Measurements from ENCODE around the gene TCTA.

The TCTA gene

DNA sequence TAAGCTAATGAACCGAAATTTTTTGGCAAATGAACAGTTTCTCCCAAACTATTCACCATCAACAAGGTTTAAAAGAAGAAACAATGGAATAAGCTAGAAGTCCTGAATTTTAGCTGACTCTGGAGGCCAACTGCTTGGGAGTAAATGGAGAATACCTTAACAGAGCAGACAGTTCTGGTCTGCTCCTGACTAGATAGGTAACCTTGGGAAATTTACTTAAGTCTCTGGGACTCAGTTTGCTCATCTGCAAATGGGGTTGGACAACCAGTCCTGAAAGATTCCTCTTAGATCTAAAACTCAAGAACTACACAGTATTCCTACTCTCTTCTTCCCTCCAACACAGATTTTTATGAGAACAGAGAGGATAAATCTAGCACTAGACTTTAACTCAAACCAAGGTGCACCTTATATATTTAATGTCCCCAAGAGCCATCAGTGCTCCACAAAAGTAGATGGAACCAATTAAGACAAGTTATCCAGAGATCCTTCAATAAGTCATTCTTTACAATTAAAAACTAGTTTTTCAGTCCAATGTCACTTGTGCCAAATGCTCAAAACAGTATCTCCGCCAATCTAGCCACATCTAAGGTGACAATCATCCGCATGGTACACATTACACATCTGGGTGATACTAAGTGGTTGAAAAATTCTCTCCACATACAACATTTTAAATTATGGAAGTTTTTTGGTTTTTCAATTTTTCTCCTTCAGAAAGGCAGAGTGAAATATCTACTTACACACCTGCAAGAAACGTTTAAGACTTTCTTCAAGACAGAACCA is 2.0 kb upstream of the TCTA start:
- FAIRE-seq (no peak), DNase-seq (ENCODE audit: extremely low spot score, insufficient read length, low read depth) (no peak)

GRCh38 chr3:49410846-49411534 is 1.2 kb upstream of the TCTA start:
- FAIRE-seq, result no peak
- DNase-seq (ENCODE audit: extremely low spot score, insufficient read length, low read depth), result no peak

DNA sequence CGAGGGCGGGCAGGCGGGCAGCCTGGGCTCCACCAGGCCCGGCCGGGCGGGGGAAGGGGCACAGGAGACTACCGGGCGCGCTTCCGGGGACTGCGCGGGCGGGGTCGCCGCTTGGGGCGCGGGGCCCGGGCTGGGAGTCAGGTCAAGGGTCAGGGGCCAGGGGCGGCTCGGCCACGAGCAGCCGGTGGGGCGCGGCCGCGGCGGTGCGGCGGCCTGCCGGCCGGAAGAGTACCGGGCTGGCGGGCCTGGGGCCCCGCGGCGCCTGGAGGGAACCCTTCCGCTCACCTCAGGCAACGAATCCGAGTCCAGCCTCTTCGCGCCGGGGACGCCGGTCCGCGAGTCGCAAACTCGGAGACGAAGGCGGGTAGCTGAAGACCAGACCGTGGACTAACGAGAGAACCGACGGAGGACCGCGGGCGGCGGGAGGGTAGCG is 672 bp upstream of the TCTA start:
- FAIRE-seq (no peak), DNase-seq (ENCODE audit: extremely low spot score, insufficient read length, low read depth) (no peak)

DNA sequence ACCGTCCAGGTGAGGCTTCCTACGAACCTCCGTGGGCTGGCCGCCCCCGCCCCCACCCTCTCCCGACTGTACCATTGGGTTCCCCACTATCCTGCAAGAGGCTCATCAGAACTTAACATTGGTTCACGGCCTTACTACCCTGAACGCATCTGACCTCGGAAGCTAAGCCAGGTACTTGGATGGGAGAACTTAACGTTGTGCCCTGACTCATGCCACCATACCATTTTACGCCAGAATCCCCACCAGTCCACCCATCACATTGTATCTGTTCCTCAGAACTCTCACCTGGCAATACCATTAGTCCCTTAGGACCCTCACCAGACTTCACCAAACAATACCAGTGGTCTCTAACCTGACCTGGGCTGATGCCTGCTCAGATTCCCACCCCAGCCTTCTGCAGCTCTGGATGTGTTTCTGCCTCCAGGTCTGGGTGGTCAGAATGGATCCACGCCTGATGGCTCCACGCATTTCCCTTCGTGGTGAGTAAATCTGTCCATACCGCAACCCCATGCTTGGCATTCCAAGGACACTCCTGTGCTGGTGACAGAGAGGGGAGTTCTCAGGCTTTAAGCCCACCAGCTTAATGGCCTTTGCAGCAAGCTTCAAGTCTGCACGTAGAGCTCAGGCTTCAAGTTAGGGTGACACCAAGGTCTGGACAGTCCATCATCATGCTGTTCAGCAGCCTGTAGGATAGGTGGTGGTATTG is 562 bp downstream of the TCTA start:
- FAIRE-seq (no peak), DNase-seq (ENCODE audit: extremely low spot score, insufficient read length, low read depth) (no peak)

DNA sequence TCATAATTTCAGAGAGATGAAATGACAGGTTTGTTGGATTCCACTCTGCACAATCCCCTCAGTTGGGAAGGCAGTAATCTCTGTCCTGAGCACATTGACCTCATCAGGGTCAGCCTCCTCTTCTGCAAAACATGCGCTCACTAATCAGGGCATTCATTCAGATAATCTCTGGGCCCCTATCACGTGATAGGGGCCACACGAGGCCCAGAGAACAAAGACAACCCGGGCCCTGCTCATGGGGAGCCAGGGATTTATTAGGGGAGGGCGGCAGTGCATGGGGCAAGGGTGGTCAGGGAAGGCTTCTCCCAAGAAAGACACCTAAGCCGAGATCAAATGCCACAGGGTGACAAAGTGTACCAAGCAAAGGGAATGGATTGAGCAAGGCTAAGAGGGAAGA is 1.1 kb downstream of the TCTA start:
- FAIRE-seq (no peak), DNase-seq (ENCODE audit: extremely low spot score, insufficient read length, low read depth) (no peak)

GRCh38 chr3:49414753-49415152 is 2.5 kb downstream of the TCTA start:
- no peak for DNase-seq (ENCODE audit: extremely low spot score, insufficient read length, low read depth)
- no peak for FAIRE-seq

GRCh38 chr3:49415931-49416601 is 3.8 kb downstream of the TCTA start:
- peak; percentile 37 for DNase-seq (ENCODE audit: extremely low spot score, insufficient read length, low read depth)
- peak; percentile 95 for FAIRE-seq

DNA sequence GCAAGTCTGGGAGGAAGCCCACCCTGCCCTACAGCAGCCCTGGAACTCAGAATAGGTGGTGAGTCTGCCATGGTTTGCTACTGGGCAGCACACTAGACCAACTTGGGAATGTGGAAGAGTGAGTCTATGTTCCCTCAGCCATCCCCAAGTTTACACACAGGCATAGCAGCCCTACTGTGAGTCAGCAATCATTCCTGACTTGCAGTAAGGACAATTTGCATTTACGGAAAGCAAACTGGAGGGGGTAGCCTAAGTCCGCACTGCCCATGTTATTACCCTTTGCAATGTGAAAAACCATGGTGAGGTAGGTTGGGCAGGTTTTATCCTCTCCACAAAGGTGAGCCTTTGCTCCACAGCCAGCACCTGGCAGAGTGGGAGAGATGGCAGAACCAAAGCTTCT is 4.6 kb downstream of the TCTA start:
- DNase-seq (ENCODE audit: extremely low spot score, insufficient read length, low read depth), result no peak
- FAIRE-seq, result no peak

GRCh38 chr3:49417516-49418120 is 5.4 kb downstream of the TCTA start:
- DNase-seq (ENCODE audit: extremely low spot score, insufficient read length, low read depth), result no peak
- no peak for FAIRE-seq

DNA sequence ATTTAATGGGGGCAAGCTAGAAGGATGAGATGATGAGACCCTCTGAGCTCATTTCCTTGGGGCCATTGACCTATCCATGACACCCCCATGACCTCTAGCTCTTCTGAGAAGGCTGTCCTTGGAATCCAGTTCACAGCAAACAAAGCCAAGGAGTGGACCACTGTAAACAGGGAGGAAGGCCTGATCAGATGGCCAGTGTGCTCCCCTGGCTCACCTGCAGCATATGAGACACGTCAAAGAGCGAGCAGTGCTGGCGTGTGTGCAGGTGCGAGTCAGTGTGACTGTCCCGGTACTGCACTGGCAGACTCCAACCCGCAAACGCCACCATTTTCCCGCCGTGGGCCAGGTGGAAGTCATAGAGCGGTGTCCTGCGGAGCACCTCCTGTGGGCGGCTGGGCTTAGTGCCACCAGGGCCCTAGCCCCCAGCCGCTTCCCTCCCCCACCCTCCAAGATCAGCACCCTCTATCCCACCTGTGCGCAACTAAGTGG is 9.7 kb downstream of the TCTA start:
- FAIRE-seq, result no peak

GRCh38 chr3:49422379-49423248 is 10.4 kb downstream of the TCTA start, which contains the start of gene AMT:
Gene AMT (minus strand): TSS chr3:49422473. CDS start chr3:49422450, 23 bp downstream.
- DNase-seq (ENCODE audit: extremely low spot score, insufficient read length, low read depth), result no peak
- no peak for FAIRE-seq

More for the DNA sequence above, 9.7 kb downstream of the TCTA start:
- no peak for DNase-seq (ENCODE audit: extremely low spot score, insufficient read length, low read depth)

- DNase-seq (ENCODE audit: extremely low spot score, insufficient read length, low read depth), result no peak
- no peak for FAIRE-seq
These were observed 12.6 kb downstream of the TCTA start for GRCh38 chr3:49424816-49425215.

DNA sequence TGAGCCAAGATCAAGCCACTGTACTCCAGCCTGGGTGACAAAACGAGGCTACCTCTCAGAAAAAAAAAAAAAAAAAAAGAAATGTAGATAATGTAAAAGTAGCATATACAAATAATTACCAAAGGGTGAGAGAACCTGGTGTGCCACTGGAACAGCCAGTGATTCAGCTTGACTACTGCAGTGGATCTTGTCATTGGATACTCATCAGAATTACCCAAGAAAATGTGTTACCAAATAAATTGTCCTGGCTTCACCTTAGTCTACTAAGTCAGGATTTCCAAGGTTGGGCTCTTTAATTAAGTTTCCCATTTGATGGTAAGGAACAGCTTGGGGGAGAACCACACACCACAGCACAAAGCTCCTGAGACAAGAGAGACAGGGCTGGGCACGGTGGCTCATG is 15.4 kb downstream of the TCTA start:
- FAIRE-seq (no peak), DNase-seq (ENCODE audit: extremely low spot score, insufficient read length, low read depth) (no peak)

DNA sequence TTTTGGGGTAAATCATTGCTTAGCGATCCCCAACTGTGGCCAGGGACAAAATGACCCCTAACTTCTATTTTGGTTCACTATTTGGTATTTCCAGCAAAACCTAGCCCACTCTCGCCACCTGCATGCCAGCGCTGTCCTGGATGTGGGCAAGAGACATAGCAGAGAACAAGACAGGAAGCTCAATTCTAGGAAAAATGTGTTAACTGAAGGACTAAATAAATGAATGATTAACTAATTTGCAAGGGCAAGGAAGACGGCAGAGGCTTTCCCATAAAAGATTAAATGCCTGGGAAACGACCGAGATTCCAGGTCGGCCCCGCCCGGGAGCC is 16.5 kb downstream of the TCTA start:
- DNase-seq (ENCODE audit: extremely low spot score, insufficient read length, low read depth), result no peak
- FAIRE-seq, result no peak

DNA sequence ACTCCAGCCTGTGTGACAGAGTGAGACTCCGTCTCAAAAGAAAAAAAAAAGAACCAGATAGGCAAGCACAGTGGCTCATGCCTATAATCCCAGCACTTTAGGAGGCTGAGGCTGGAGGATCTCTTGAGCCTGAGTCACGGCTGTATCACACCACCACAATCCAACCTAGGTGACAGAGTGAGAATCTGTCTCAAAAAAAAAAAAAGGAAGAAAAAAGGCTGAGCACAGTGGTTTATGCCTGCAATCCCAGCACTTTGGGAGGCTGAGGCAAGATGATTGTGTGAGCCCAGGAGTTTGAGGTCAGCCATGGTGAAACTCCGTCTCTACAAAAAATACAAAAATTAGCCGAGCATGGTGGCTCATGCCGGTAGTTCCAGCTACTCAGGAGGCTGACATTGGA is 22.5 kb downstream of the TCTA start:
- no peak for FAIRE-seq

DNA sequence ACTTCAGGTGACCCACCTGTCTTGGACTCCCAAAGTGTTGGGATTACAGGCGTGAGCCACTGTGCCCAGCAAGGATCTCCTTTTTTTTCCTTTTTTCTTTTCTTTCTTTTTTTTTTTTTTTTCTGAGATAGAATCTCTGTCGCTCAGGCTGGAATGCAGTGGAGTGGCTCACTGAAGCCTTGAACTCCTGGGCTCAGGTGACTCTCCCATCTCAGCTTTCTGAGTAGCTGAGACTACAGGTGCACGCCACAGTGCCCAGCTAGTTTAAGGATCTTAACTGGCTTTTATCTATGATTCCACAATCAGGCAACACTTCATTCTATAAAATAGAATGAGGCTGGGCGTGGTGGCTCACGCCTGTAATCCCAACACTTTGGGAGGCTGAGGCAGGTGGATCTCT is 33.2 kb downstream of the TCTA start:
- DNase-seq (ENCODE audit: extremely low spot score, insufficient read length, low read depth) (no peak), FAIRE-seq (no peak)

More for the DNA sequence above, 22.5 kb downstream of the TCTA start:
- no peak for DNase-seq (ENCODE audit: extremely low spot score, insufficient read length, low read depth)

DNA sequence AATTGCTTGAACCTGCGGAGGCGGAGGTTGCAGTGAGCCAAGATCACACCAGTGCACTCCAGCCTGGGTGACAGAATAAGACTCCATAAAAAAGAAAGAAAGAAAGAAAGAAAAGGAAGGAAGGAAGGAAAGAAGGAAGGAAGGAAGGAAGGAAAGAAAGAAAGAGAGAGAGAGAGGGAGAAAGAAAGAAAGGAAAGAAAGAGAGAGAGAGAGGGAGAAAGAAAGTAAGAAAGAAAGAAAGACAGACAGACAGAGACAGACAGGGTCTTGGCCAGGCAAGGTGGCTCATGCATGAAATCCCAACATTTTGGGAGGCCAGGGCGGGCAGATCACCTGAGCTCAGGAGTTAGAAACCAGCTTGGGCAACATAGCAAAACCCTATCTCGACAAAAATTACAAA is 41.4 kb downstream of the TCTA start:
- FAIRE-seq (no peak), DNase-seq (ENCODE audit: extremely low spot score, insufficient read length, low read depth) (no peak)

DNA sequence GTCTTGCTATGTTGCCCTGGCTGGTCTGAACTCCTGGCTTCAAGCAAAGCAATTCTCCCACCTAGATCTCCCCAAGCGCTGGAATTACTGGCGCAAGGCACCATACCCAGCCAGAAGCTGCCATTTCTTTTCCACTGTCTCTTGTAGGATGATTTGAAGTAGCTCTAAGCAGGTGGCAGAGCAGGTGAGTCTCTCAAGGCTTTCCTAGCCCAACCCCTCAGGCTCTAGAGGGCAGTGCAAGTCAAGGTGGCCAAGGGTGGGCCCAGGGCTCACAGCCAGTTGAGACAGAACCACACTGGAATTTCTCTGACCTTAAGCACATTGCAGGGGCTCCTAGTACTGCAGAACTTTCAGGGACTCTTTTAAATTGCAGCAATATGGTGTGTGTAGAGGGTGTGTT is 42.2 kb downstream of the TCTA start:
- FAIRE-seq (no peak), DNase-seq (ENCODE audit: extremely low spot score, insufficient read length, low read depth) (no peak)

All from GM18507 (cell line).